ENCODE data around the gene TMEM271.
"Not testable (repeated sequence)": the region's sequence is repeated elsewhere in the genome, so short reads cannot be mapped to it uniquely, and the experiment has no call there.

Gene TMEM271

GRCh38 chr4:568962-569361, 7.1 kb downstream of the TMEM271 start:
- DNase-seq (ENCODE audit: low read depth, low spot score) = no peak
- no peak overlapping the region for H3K4me3 ChIP-seq (ENCODE audit: low read length)

GRCh38 chr4:568351-568652, 7.8 kb downstream of the TMEM271 start:
- no peak overlapping the region for H3K4me3 ChIP-seq (ENCODE audit: low read length)
- no peak for DNase-seq (ENCODE audit: low read depth, low spot score)

GRCh38 chr4:567457-568350, 8.4 kb downstream of the TMEM271 start:
- no peak for DNase-seq (ENCODE audit: low read depth, low spot score)
- no peak overlapping the region for H3K4me3 ChIP-seq (ENCODE audit: low read length)

- no peak for DNase-seq (ENCODE audit: low read depth, low spot score)
- H3K4me3 ChIP-seq (ENCODE audit: low read length) = no peak overlapping the region
Observed at GRCh38 chr4:566508-567295, 9.4 kb downstream of the TMEM271 start.

GRCh38 chr4:566035-566434, 10.1 kb downstream of the TMEM271 start:
- H3K4me3 ChIP-seq (ENCODE audit: low read length) = no peak overlapping the region
- no peak for DNase-seq (ENCODE audit: low read depth, low spot score)

GRCh38 chr4:565614-566013, 10.5 kb downstream of the TMEM271 start:
- DNase-seq (ENCODE audit: low read depth, low spot score); H3K4me3 ChIP-seq (ENCODE audit: low read length): not testable (repeated sequence)

- DNase-seq (ENCODE audit: low read depth, low spot score) = not testable (repeated sequence)
Observed at GRCh38 chr4:562458-562857, 13.6 kb downstream of the TMEM271 start.

GRCh38 chr4:561426-561825, 14.7 kb downstream of the TMEM271 start:
- DNase-seq (ENCODE audit: low read depth, low spot score) = no peak
- H3K4me3 ChIP-seq (ENCODE audit: low read length) = no peak overlapping the region

More at GRCh38 chr4:562458-562857, 13.6 kb downstream of the TMEM271 start:
- not testable (repeated sequence) for H3K4me3 ChIP-seq (ENCODE audit: low read length)

- DNase-seq (ENCODE audit: low read depth, low spot score) = no peak
- H3K4me3 ChIP-seq (ENCODE audit: low read length) = no peak overlapping the region
Observed at GRCh38 chr4:560731-561291, 15.3 kb downstream of the TMEM271 start.

- H3K4me3 ChIP-seq (ENCODE audit: low read length) = no peak overlapping the region
- no peak for DNase-seq (ENCODE audit: low read depth, low spot score)
Observed at GRCh38 chr4:560061-560460, 16.0 kb downstream of the TMEM271 start.

- no peak overlapping the region for H3K4me3 ChIP-seq (ENCODE audit: low read length)
Observed at GRCh38 chr4:555566-556275, 20.4 kb downstream of the TMEM271 start.

GRCh38 chr4:554793-555320, 21.2 kb downstream of the TMEM271 start:
- H3K4me3 ChIP-seq (ENCODE audit: low read length); DNase-seq (ENCODE audit: low read depth, low spot score): not testable (repeated sequence)

More at GRCh38 chr4:555566-556275, 20.4 kb downstream of the TMEM271 start:
- DNase-seq (ENCODE audit: low read depth, low spot score) = no peak

GRCh38 chr4:552019-552418, 24.1 kb downstream of the TMEM271 start:
- DNase-seq (ENCODE audit: low read depth, low spot score) = no peak

GRCh38 chr4:550268-550667, 25.8 kb downstream of the TMEM271 start:
- not testable (repeated sequence) for DNase-seq (ENCODE audit: low read depth, low spot score)

More at GRCh38 chr4:552019-552418, 24.1 kb downstream of the TMEM271 start:
- H3K4me3 ChIP-seq (ENCODE audit: low read length) = no peak overlapping the region

GRCh38 chr4:548976-549375, 27.1 kb downstream of the TMEM271 start:
- no peak for DNase-seq (ENCODE audit: low read depth, low spot score)
- no peak overlapping the region for H3K4me3 ChIP-seq (ENCODE audit: low read length)

More at GRCh38 chr4:550268-550667, 25.8 kb downstream of the TMEM271 start:
- H3K4me3 ChIP-seq (ENCODE audit: low read length) = not testable (repeated sequence)

GRCh38 chr4:545612-546011, 30.5 kb downstream of the TMEM271 start:
- DNase-seq (ENCODE audit: low read depth, low spot score) = no peak

GRCh38 chr4:544386-545105, 31.5 kb downstream of the TMEM271 start:
- DNase-seq (ENCODE audit: low read depth, low spot score) = no peak
- H3K4me3 ChIP-seq (ENCODE audit: low read length) = no peak overlapping the region

More at GRCh38 chr4:545612-546011, 30.5 kb downstream of the TMEM271 start:
- H3K4me3 ChIP-seq (ENCODE audit: low read length) = no peak overlapping the region

GRCh38 chr4:541271-541670, 34.8 kb downstream of the TMEM271 start:
- H3K4me3 ChIP-seq (ENCODE audit: low read length) = no peak overlapping the region
- DNase-seq (ENCODE audit: low read depth, low spot score) = no peak
